Fibroblast of peridontal ligament (primary cell): ENCODE results near the gene AMN.
"Not testable (repeated sequence)": the region's sequence is repeated elsewhere in the genome, so short reads cannot be mapped to it uniquely, and the experiment has no call there.

ENCODE experiments used
- DNase-seq: peaks from one replicate; pipeline ENCODE4 v3.0.0-alpha.2; 2010; ENCODE audit errors: extremely low read depth

AMN gene

DNA sequence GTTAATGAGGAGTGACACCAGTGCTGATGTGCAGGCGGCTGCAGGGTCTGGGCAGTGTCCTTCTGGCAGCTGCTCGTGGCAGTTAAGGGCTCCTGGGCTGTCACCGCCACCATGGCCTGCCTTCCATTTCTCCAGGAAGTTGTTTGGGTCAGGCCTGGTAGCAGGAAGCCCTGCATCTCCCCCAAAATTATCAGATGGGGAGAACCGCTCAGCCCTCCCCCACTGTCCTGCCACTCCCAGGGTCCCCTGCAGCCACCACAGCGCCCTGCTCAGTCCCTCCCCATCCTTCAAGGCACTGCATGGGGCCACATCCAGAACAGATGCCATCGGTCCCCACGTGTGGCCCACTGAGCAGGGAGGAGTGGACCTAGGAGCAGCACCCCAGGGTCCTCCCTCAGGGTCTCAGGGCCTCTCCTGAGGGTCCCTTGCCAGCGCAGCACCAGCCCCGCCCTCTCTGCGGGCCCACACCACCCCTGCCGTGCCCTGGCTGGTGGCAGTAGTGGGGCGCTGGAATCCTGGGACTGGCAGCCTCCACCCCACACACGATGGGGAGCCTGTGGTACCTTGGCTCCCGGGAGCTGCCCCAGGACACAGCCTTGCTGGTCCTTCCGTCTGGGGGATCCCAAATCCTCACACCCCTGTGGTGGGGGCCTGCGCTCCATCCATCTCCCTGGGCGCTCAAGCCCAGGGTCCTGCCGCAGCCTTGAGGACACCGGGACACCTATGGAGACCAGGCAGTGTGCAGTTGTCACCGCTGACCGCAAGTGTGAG lies 10.3 kb upstream of the AMN start:
- DNase-seq = no peak

DNA sequence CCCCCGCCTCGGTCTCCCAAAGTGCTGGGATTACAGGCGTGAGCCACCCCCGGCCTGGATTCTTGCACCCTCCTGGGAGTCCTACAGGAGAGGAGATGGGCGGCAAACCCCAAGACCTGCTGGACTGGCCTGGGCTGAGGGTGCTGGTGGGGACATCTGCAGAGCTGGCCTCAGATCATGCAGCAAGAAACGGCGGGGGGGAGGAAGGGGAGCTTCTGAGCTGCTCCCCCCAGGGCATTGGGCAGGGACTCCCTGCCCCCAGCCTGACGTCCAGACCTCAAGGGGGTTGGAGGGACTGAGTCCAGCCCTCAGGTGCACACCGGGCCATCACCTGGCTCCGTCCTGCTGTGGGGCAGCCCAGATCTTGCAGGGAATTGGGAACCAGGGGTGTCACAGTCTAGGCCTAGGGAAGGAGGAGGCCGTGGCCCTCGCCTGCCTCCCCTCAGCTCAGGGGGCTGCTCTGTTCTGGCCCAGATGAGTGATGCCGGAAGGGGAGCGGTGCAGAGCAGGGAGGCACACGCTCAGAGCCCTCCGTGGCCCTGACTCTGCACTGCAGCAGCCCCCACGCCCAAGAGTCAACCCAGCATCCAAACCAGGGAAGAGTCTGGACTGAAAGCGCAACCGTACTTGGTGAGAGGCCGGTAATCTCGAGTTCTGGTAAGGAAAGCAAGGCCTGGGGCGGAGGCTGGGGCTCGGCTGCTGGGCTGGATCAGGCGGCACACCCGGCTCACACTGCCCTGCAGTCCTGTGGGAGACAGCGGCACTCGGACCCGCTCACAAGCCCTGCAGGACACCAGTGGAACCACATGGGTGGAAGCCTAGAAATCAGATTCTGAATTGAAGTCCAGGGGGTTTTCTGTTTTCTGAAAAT lies 8.9 kb upstream of the AMN start:
- no peak for DNase-seq

GRCh38 chr14:102914474-102915291 lies 7.8 kb upstream of the AMN start:
- no peak for DNase-seq

DNA sequence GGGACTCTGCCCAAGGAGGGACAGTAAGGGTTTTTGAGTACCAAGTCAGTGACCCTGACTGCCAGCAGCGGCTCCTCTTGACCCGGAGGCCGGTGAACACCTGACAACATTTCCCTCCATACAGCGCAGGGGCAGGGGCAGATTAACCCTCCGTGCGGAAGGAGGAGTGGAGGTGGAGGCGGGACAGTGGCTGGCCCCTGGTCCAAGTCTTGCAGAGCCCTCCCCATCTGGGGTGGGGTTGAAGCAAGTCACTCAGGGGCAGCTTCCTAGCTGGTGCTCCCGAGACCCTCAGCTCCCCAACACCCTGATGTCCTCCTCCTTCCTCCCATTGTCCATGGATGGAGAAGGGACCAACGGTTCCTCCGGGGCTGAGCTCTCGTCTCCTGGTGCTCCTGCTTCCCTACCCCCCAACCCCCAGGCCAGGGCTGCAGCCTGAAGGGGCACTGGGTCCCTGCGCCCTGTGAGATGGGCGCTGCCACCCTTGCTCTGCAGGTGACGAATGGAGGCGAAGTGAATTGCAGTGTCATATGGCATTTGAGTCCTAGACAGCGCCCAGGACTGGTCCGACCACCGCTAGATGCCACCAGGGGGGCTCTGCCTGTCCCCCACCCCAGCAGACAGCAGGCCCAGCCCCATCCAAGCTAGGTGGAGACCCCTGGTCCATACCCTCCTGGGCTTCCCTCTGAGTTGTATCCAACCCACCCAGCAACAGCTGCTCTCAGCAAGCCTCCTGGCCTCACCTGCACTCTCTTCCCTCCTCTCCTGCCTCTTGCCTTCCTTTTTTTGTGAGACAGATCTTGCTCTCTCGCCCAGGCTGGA lies 7.0 kb upstream of the AMN start:
- no peak for DNase-seq

- DNase-seq = no peak
Observed at GRCh38 chr14:102916347-102917055, 6.0 kb upstream of the AMN start.

DNA sequence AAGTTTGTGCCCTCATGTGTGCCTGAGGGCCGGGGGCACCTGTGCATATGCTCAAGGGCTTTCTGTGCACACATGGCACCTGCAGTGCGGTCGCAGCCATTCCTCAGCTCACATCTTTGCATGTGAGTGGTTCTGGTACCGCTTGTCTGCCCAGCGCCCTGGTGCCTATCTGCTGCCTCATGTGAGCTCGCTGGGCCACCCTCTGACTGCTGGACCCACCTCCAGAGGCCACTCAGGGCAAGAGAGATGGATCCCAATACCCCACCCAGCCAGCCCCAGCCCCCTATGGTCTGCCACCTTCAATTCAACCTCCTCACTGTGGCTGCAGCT lies 5.4 kb upstream of the AMN start:
- no peak for DNase-seq

DNA sequence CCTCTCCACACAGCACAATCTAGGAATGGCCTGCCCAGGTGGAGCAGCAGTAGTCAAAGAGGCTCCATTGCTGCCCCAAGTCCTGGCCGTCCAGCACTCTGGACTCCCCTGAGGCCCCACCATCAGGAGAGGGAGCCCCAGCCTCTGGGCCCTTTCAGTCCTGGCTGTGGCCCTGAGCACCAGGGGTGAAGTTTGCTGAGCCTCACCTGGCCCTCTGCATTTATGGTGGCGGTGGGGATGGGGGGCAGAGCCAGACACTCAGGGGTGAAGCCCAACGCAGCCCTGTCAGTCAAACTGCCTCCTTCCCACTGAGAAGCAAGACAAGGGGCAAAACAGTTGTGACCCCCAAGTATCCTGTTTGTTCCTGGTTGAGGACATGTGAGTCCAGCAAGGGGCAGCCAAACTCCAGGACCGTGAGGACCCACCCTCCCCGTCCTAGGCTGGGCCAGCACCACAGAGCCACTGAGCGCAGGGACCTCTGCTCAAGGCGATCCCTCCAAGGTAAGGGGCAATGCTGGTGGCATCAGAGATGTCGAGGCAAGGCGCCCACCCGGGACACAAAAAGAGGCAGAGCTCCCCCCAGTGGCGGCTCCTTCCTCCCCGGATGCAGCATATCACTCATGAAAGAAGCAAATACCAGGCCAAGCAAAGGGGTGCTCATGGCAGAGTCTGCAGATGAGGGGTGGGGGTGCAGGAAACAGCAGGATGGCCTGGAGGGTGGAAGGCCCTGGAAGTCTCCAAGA lies 4.8 kb upstream of the AMN start:
- peak; percentile 35 for DNase-seq

- no peak for DNase-seq
Observed at GRCh38 chr14:102918438-102918837, 4.0 kb upstream of the AMN start.

GRCh38 chr14:102920273-102920997 lies 2.0 kb upstream of the AMN start:
- DNase-seq = no peak

GRCh38 chr14:102920998-102921304 lies 1.5 kb upstream of the AMN start:
- no peak for DNase-seq

GRCh38 chr14:102923201-102923924 lies 900 bp downstream of the AMN start:
- DNase-seq = no peak

- no peak for DNase-seq
Observed at GRCh38 chr14:102923925-102924486, 1.5 kb downstream of the AMN start.

GRCh38 chr14:102924632-102925588 lies 2.4 kb downstream of the AMN start:
- no peak for DNase-seq

DNA sequence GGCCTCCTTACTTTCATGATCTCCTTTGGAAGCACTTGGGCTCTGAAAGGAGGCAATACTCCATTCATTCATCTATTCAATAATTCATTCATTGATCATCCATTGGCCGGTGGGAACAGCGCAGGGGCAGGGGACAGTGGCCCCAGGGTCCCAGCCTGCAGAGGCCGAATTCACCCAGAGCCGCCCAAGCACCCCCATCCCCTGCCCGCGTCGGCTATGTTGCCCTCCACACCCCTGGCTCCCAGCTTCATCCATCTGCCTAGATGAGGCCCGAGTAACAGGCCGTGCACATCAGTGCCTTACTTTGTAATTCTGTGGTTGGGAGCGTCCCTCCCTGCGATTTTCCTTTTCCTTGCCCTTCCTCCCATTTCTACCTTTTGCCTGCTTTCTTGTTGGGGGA lies 3.2 kb downstream of the AMN start:
- no peak for DNase-seq

DNA sequence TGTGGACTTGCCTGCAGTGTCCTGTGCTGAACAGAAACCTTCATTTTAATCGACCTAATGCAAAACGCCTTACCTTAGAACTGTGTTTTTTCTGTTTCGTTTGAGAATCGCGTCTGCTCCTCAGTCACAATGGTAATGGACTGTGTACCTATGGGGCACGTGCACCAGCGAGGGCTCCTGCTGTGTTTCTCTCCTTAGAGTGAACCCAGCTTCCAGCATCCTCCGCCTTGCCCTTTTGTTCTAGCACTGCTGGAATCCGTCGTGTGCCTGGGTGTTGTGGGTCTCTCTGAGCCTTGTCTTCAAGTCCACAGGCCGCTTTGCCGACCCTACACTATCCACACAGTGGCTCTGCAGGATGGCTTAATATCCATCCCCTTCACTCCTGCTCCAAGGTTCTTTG lies 3.6 kb downstream of the AMN start:
- no peak for DNase-seq

GRCh38 chr14:102926840-102927239 lies 4.4 kb downstream of the AMN start:
- not testable (repeated sequence) for DNase-seq

- no peak for DNase-seq
Observed at GRCh38 chr14:102927346-102927877, 4.9 kb downstream of the AMN start.
